Adrenal gland (tissue), 5 donors: ENCODE results near the gene CROCC.

Experiments
- CTCF ChIP-seq, 6 experiments: fragments of 450-650 bp in 4 of 6; fragments of 200-600 bp in 2 of 6; sonication (generic) in 1 of 6; IDR thresholded peaks; 1 replicate in 5 of 6; 2 replicates in 1 of 6; pipeline versions ENCODE4 v1.5.1 to v1.8.0; 2016 to 2021; ENCODE audit warnings: antibody characterized with exemption in 6 of 6, mild to moderate bottlenecking in 2 of 6, moderate library complexity in 1 of 6
- POLR2A ChIP-seq, 2 donors: fragments of 450-650 bp; IDR thresholded peaks; one replicate each; pipeline ENCODE4 v1.6.1; 2017; ENCODE audit warnings: antibody characterized with exemption in 2 of 2, mild to moderate bottlenecking in 2 of 2, moderate library complexity in 1 of 2
- donor health status: DM: no; HTN: no; CAD: no.

GRCh38 chr1:16920951-16921350 lies 780 bp upstream of the CROCC start:
- TF ChIP-seq CTCF (IDR thresholded peaks at IDR 0.05): no peak
- TF ChIP-seq POLR2A (IDR thresholded peaks at IDR 0.05): no peak
